HepG2 (cell line): ENCODE measurements around the gene PTPRM. TPM values are rescaled to one million over a fixed set of nuclear protein-coding genes. Genes with fewer than 3 reads are reported as not detected.

Source experiments
- ATAC-seq: fragments of 200-7000 bp; cut with Tn5 transposase; 3 replicates; pipeline ENCODE4 v1.9.1; 2020; ENCODE audit warnings: mild to moderate bottlenecking, moderate library complexity
- BruUV-seq: library from RNA; stranded (reverse); fragments of 400-500 nt; replicated peaks from 2 replicates; lab custom pipeline; 2021; lab: Mats Ljungman, UMichigan
- CTCF ChIA-PET: fragments of 300-600 bp; formaldehyde crosslinking; extraction: SDS; loops from one replicate; lab custom pipeline; 2021; ENCODE audit warnings: low total read pairs, inconsistent platforms, low intra/inter-chr PET ratio; lab: Yijun Ruan, JAX
- POLR2A ChIA-PET: fragments of 350-600 bp; sonication (Branson Sonifier 250); formaldehyde crosslinking; loops from one replicate; lab custom pipeline; 2020; ENCODE audit warnings: antibody characterized with exemption, inconsistent platforms; lab: Yijun Ruan, JAX
- DNase-seq: peaks from one replicate; pipeline ENCODE4 v3.0.0-alpha.2; 2015; ENCODE audit warnings: low spot score
- FAIRE-seq: peaks from 3 replicates; lab custom pipeline; 2011; peaks lifted over from hg19 to GRCh38; lab: Jason Lieb, UNC
- H2AFZ ChIP-seq: one replicate; pipeline ENCODE4 v1.6.1; 2011; ENCODE audit warnings: low read length, inconsistent platforms
- H3K27ac ChIP-seq: fragments of 300-600 bp; 3 replicates; pipeline ENCODE4 v1.8.0; 2011; ENCODE audit warnings: mixed run types, mild to moderate bottlenecking, mixed read lengths, low read length, inconsistent platforms; ENCODE audit not compliant: insufficient read depth; ENCODE audit errors: extremely low read length
- H3K27me3 ChIP-seq, 2 experiments: fragments of 200-600 bp in 1 of 2; 2 replicates in 1 of 2; 3 replicates in 1 of 2; pipeline versions ENCODE4 v1.6.0 to v1.8.0; 2011; ENCODE audit warnings: low read length in 2 of 2, mild to moderate bottlenecking in 2 of 2, moderate library complexity in 2 of 2, inconsistent platforms in 1 of 2; ENCODE audit not compliant: insufficient read depth in 2 of 2, control insufficient read depth in 1 of 2
- H3K36me3 ChIP-seq, 2 experiments: fragments of 200-600 bp in 1 of 2; replicated peaks in 1 of 2; 2 replicates in 1 of 2; 3 replicates in 1 of 2; pipeline versions ENCODE4 v1.5.1 to v1.8.0; 2011; ENCODE audit warnings: low read length in 2 of 2, inconsistent platforms in 1 of 2; ENCODE audit not compliant: insufficient read depth in 2 of 2, control insufficient read depth in 1 of 2
- H3K4me1 ChIP-seq: 2 replicates; pipeline ENCODE4 v1.5.1; 2012; ENCODE audit warnings: low read length, inconsistent platforms; ENCODE audit not compliant: insufficient read depth
- H3K4me2 ChIP-seq: 2 replicates; pipeline ENCODE4 v1.6.0; 2011; ENCODE audit warnings: low read depth, low read length, inconsistent platforms
- H3K4me3 ChIP-seq, 3 experiments: fragments of 200-600 bp in 1 of 3; sonication (generic), shearing (Covaris generic) in 1 of 3; replicated peaks in 1 of 3; 2 replicates each; pipeline ENCODE4 v1.5.1; 2011 to 2016; ENCODE audit warnings: low read length in 3 of 3, inconsistent platforms in 2 of 3, low read depth in 2 of 3, mild to moderate bottlenecking in 2 of 3, control low read depth in 1 of 3, mixed read lengths in 1 of 3; ENCODE audit not compliant: insufficient read depth in 1 of 3
- H3K79me2 ChIP-seq: one replicate; pipeline ENCODE4 v1.6.1; 2011; ENCODE audit warnings: low read length, inconsistent platforms; ENCODE audit not compliant: insufficient read depth
- H3K9ac ChIP-seq: 2 replicates; pipeline ENCODE4 v1.6.0; 2011; ENCODE audit warnings: mild to moderate bottlenecking, low read depth, low read length, inconsistent platforms; ENCODE audit not compliant: insufficient read depth
- H3K9me3 ChIP-seq: 2 replicates; pipeline ENCODE4 v1.5.1; 2012; ENCODE audit warnings: mild to moderate bottlenecking, low read length
- H4K20me1 ChIP-seq: 2 replicates; pipeline ENCODE4 v1.6.0; 2011; ENCODE audit warnings: inconsistent platforms, mild to moderate bottlenecking, low read length, moderate library complexity; ENCODE audit not compliant: insufficient read depth
- CBX2 ChIP-seq, 2 experiments: fragments of 200-600 bp in 1 of 2; sonication (generic); formaldehyde crosslinking in 1 of 2; IDR thresholded peaks; 2 replicates each; pipeline versions ENCODE4 v1.7.0 to v1.8.1; 2018 to 2022; ENCODE audit warnings: low read depth in 2 of 2, low read length in 1 of 2, mild to moderate bottlenecking in 1 of 2, missing genetic modification reagents in 1 of 2
- RBFOX2 ChIP-seq: fragments of 200-400 bp; formaldehyde crosslinking; IDR thresholded peaks from 2 replicates; pipeline ENCODE4 v1.6.1; 2017; ENCODE audit warnings: low read depth, mild to moderate bottlenecking, low read length
- SOX6 ChIP-seq, 2 experiments: fragments of 450-650 bp in 1 of 2; sonication (generic) in 1 of 2; formaldehyde crosslinking in 1 of 2; IDR thresholded peaks; 2 replicates each; pipeline versions ENCODE4 v1.4.0 to v1.6.1; 2017 to 2020; ENCODE audit warnings: antibody characterized with exemption in 1 of 2, mild to moderate bottlenecking in 1 of 2, missing genetic modification reagents in 1 of 2
- ZBTB1 ChIP-seq: sonication (generic); formaldehyde crosslinking; IDR thresholded peaks from 2 replicates; pipeline ENCODE4 v1.4.0; 2020; ENCODE audit warnings: missing genetic modification reagents, borderline replicate concordance
- ZNF101 ChIP-seq: sonication (generic); formaldehyde crosslinking; IDR thresholded peaks from 2 replicates; pipeline ENCODE4 v1.4.0; 2020; ENCODE audit warnings: mild to moderate bottlenecking, low read depth, missing genetic modification reagents, borderline replicate concordance
- ZNF180 ChIP-seq: sonication (generic); formaldehyde crosslinking; IDR thresholded peaks from 2 replicates; pipeline ENCODE4 v1.4.0; 2020; ENCODE audit warnings: low read depth, missing genetic modification reagents, borderline replicate concordance
- ZNF260 ChIP-seq: sonication (generic); formaldehyde crosslinking; IDR thresholded peaks from 2 replicates; pipeline ENCODE4 v1.4.0; 2020; ENCODE audit warnings: missing genetic modification reagents, low read depth, mild to moderate bottlenecking, borderline replicate concordance
- ZNF331 ChIP-seq: sonication (generic); formaldehyde crosslinking; IDR thresholded peaks from 2 replicates; pipeline ENCODE4 v1.4.0; 2020; ENCODE audit warnings: missing genetic modification reagents
- ZNF430 ChIP-seq: sonication (generic); formaldehyde crosslinking; IDR thresholded peaks from 2 replicates; pipeline ENCODE4 v1.9.0; 2021; ENCODE audit warnings: mild to moderate bottlenecking, missing genetic modification reagents
- WGBS: methylation state at CpG from one replicate; pipeline ENCODE4 v1.1.6; 2017; ENCODE audit warnings: low lambda C conversion rate; 5-methylcytosine and 5-hydroxymethylcytosine counted together
- in situ Hi-C: cut with HindIII; loops from 2 replicates; pipeline ENCODE4 v1.10.0; 2017; ENCODE audit warnings: low pct_unique_long_range_greater_than_20kb; ENCODE audit not compliant: extremely low pct_ligation_motif_present
- intact Hi-C: fragments of 100-400 bp; cut with micrococcal nuclease; formaldehyde crosslinking; loops from one replicate; pipeline ENCODE4 v1.10.0; 2022; ENCODE audit not compliant: unreplicated experiment
- polyA plus RNA-seq, 8 experiments: library from polyadenylated mRNA; depleted of rRNA in 3 of 8; stranded (reverse) in 7 of 8; unstranded in 1 of 8; fragments of >200 nt; fragmentation: Illumina TruSeq in 4 of 8; extraction: Trizol in 4 of 8; gene quantifications; 2 replicates each; pipeline versions ENCODE4 v1.2.1 to v1.2.3, GENCODE V29; 2011 to 2016; ENCODE audit warnings: low read depth in 4 of 8, missing spikeins in 1 of 8, mixed read lengths in 1 of 8; ENCODE audit not compliant: insufficient read depth in 1 of 8
- total RNA-seq, 5 experiments: library from RNA; depleted of rRNA; stranded (reverse); fragments of >200 nt; fragmentation: Illumina TruSeq; extraction: Trizol; gene quantifications; 2 replicates each; pipeline ENCODE4 v1.2.3, GENCODE V29; 2016; ENCODE audit warnings: low read depth in 1 of 5
- TF ChIP-seq, protein P1 (sequence below): sonication (generic); formaldehyde crosslinking; IDR thresholded peaks from 2 replicates; pipeline ENCODE4 v1.5.1; 2020; ENCODE audit warnings: mild to moderate bottlenecking, missing genetic modification reagents
- TF ChIP-seq, protein P2 (sequence below): sonication (generic); formaldehyde crosslinking; IDR thresholded peaks from 2 replicates; pipeline ENCODE4 v1.4.0; 2020; ENCODE audit warnings: missing genetic modification reagents
- TF ChIP-seq, protein P3 (sequence below): IDR thresholded peaks from 2 replicates; pipeline ENCODE4 v1.6.1; 2018; ENCODE audit warnings: missing genetic modification reagents
- TF ChIP-seq, protein P4 (sequence below): sonication (generic); formaldehyde crosslinking; IDR thresholded peaks from 2 replicates; pipeline ENCODE4 v1.9.0; 2021; ENCODE audit warnings: missing genetic modification reagents, mild to moderate bottlenecking, borderline replicate concordance

PTPRM gene
- total and polyA plus RNA-seq, 2 of the 13 experiments (the other 11 are each of a cell fraction or from before 2014, with no cell fraction given): 12.6 to 108 TPM

DNA sequence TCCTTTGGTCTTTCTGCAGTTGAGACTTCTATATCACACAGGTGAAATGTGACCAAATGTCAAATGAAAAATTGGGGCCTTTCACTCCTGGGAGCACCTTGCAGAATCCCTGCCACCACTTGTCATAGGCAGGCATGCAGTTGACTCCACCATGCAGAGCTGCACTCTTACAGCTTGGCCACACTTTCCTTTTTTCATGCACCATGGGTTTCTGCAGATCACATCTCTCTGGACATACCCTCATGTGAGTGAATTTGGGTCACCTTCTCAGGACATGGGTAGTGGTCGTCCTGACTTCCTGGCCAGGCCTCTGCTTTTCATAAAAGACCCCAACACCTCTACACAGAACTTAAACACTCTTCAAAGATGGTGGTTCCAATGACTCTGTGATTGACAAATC is 887.0 kb downstream of the PTPRM start:
- ChIA-PET POLR2A (no interaction called here), CTCF (no interaction called here)
- Histone ChIP-seq H4K20me1 (no peaks in the 10 kb centered on the region), H3K4me3 (no peak overlapping the region), H3K4me1 (no peaks in the 10 kb centered on the region), H3K79me2 (no peaks in the 10 kb centered on the region), H2AFZ (no peak overlapping the region), H3K9me3 (no peaks in the 10 kb centered on the region), H3K9ac (no peak overlapping the region), H3K27me3 (0 out of 5 replicates have a peak, but pooled peaks cover 0 to 3% of the 10 kb centered on the region in 2 experiments), H3K36me3 (no peaks in the 10 kb centered on the region), H3K27ac (no peak overlapping the region), H3K4me2 (no peak overlapping the region)
- DNase-seq (no peak), FAIRE-seq (no peak), ATAC-seq (no peak)
- no TSS peak for BruUV-seq
- in situ Hi-C loops (no loop called here), intact Hi-C loops (no loop called here)
- no peak for TF ChIP-seq ZBTB1 (CRISPR knock-in tag)
- TF ChIP-seq, protein P1, sequence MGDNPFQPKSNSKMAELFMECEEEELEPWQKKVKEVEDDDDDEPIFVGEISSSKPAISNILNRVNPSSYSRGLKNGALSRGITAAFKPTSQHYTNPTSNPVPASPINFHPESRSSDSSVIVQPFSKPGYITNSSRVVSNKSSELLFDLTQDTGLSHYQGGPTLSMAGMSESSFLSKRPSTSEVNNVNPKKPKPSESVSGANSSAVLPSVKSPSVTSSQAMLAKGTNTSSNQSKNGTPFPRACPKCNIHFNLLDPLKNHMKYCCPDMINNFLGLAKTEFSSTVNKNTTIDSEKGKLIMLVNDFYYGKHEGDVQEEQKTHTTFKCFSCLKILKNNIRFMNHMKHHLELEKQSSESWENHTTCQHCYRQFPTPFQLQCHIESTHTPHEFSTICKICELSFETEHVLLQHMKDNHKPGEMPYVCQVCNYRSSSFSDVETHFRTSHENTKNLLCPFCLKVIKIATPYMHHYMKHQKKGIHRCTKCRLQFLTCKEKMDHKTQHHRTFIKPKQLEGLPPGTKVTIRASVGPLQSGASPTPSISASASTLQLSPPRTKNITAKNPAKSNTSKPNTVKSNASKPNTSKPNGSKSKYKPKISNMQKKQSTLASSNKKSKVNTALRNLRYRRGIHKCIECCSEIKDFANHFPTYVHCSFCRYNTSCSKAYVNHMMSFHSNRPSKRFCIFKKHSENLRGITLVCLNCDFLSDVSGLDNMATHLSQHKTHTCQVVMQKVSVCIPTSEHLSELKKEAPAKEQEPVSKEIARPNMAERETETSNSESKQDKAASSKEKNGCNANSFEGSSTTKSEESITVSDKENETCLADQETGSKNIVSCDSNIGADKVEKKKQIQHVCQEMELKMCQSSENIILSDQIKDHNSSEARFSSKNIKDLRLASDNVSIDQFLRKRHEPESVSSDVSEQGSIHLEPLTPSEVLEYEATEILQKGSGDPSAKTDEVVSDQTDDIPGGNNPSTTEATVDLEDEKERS: no peak
- no peak for TF ChIP-seq CBX2 (IDR thresholded peaks at IDR 0.05; ENCODE audit: low read depth, low read length)
- TF ChIP-seq CBX2 (CRISPR knock-in tag; IDR thresholded peaks at IDR 0.05; ENCODE audit: low read depth): no peak
- no peak for TF ChIP-seq ZNF180 (CRISPR knock-in tag)
- TF ChIP-seq ZNF101 (CRISPR knock-in tag): no peak
- TF ChIP-seq, protein P2, sequence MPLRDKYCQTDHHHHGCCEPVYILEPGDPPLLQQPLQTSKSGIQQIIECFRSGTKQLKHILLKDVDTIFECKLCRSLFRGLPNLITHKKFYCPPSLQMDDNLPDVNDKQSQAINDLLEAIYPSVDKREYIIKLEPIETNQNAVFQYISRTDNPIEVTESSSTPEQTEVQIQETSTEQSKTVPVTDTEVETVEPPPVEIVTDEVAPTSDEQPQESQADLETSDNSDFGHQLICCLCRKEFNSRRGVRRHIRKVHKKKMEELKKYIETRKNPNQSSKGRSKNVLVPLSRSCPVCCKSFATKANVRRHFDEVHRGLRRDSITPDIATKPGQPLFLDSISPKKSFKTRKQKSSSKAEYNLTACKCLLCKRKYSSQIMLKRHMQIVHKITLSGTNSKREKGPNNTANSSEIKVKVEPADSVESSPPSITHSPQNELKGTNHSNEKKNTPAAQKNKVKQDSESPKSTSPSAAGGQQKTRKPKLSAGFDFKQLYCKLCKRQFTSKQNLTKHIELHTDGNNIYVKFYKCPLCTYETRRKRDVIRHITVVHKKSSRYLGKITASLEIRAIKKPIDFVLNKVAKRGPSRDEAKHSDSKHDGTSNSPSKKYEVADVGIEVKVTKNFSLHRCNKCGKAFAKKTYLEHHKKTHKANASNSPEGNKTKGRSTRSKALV (CRISPR knock-in tag): no peak
- no peak for TF ChIP-seq ZNF260 (CRISPR knock-in tag)
- TF ChIP-seq, protein P3, sequence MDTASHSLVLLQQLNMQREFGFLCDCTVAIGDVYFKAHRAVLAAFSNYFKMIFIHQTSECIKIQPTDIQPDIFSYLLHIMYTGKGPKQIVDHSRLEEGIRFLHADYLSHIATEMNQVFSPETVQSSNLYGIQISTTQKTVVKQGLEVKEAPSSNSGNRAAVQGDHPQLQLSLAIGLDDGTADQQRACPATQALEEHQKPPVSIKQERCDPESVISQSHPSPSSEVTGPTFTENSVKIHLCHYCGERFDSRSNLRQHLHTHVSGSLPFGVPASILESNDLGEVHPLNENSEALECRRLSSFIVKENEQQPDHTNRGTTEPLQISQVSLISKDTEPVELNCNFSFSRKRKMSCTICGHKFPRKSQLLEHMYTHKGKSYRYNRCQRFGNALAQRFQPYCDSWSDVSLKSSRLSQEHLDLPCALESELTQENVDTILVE: no peak
- TF ChIP-seq, protein P4, sequence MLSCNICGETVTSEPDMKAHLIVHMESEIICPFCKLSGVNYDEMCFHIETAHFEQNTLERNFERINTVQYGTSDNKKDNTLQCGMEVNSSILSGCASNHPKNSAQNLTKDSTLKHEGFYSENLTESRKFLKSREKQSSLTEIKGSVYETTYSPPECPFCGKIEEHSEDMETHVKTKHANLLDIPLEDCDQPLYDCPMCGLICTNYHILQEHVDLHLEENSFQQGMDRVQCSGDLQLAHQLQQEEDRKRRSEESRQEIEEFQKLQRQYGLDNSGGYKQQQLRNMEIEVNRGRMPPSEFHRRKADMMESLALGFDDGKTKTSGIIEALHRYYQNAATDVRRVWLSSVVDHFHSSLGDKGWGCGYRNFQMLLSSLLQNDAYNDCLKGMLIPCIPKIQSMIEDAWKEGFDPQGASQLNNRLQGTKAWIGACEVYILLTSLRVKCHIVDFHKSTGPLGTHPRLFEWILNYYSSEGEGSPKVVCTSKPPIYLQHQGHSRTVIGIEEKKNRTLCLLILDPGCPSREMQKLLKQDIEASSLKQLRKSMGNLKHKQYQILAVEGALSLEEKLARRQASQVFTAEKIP (CRISPR knock-in tag): no peak
- TF ChIP-seq SOX6 (IDR thresholded peaks at IDR 0.05): no peak
- no peak for TF ChIP-seq SOX6 (CRISPR knock-in tag; IDR thresholded peaks at IDR 0.05)
- no peak for TF ChIP-seq ZNF430
- no peak for TF ChIP-seq ZNF331 (CRISPR knock-in tag)
- TF ChIP-seq RBFOX2: no peak
- WGBS: 0% methylated on average over 1 of the region's 1 CpG
